MM.1S (cell line): ENCODE measurements around the gene SH3RF1.

Source experiments
- EZH2 ChIP-seq: fragments of 300-600 bp; sonication (generic); optimal IDR thresholded peaks from 2 replicates; pipeline ENCODE3; 2017; ENCODE audit warnings: low read depth, mild to moderate bottlenecking, antibody characterized with exemption, low read length, mixed read lengths
- EZH2phosphoT487 ChIP-seq: fragments of 300-600 bp; sonication (generic); IDR thresholded peaks from 2 replicates; pipeline ENCODE4 v1.6.1; 2018; ENCODE audit warnings: antibody characterized with exemption, low read length
- TF ChIP-seq, protein P1 (sequence below): fragments of 300-600 bp; sonication (generic); IDR thresholded peaks from 2 replicates; pipeline ENCODE4 v1.5.1; 2016; ENCODE audit warnings: antibody characterized with exemption, low read length, mixed read lengths

DNA sequence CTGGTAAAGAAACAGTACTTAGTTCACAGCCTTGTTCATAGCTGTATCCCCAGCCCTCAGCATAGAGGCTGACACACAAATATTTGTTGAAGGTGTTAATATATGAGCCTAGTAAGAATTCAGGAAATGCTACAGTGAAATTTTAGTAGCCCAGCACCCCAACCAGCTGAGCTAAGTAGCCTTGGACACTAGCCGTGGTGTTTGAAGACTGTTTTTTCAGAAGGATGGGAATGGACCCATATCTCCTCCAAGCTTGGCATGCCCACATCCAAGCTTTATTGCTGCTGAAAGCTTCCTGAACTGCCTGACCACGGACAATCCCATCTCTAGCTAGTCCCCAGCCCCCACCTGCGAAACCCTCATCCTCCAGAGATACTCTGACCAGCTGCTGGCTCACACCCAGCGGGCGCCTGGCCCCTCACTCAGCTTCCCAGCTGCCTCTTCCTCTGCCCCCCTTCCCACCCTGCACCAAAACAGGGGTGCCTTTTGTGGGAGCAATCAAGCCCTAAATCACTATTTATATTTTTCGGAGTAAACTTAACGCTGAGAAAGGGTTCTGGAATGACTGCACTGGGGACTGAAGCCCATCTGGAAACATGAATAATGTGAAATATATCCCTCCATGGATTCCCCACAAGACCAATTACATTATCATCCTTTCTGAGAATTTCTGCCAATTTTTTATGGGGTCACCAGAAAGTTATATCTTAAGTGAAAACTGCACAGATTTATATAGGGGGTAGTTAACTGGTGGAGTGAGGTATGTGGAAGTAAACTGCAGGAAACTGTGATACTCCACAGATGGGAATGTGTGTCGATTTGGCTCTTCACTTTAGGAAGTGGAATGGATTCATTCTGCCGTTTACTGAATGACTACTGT is 219.6 kb downstream of the SH3RF1 start:
- TF ChIP-seq, protein P1, sequence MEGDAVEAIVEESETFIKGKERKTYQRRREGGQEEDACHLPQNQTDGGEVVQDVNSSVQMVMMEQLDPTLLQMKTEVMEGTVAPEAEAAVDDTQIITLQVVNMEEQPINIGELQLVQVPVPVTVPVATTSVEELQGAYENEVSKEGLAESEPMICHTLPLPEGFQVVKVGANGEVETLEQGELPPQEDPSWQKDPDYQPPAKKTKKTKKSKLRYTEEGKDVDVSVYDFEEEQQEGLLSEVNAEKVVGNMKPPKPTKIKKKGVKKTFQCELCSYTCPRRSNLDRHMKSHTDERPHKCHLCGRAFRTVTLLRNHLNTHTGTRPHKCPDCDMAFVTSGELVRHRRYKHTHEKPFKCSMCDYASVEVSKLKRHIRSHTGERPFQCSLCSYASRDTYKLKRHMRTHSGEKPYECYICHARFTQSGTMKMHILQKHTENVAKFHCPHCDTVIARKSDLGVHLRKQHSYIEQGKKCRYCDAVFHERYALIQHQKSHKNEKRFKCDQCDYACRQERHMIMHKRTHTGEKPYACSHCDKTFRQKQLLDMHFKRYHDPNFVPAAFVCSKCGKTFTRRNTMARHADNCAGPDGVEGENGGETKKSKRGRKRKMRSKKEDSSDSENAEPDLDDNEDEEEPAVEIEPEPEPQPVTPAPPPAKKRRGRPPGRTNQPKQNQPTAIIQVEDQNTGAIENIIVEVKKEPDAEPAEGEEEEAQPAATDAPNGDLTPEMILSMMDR, result no peak
- TF ChIP-seq EZH2 (no peak), EZH2phosphoT487 (no peak)
